MCF 10A (cell line): ENCODE results near the gene LPIN3. TPM values are rescaled to one million over a fixed set of nuclear protein-coding genes. Genes with fewer than 3 reads are reported as not detected.

ENCODE experiments used
- BruUV-seq: library from RNA; stranded (reverse); fragments of 400-500 nt; replicated peaks from 2 replicates; lab custom pipeline; 2021; lab: Mats Ljungman, UMichigan
- CTCF ChIA-PET: fragments of 300-600 bp; sonication (Branson Sonifier 250); formaldehyde crosslinking; extraction: SDS; loops from one replicate; lab custom pipeline; 2021; ENCODE audit warnings: antibody characterized with exemption, inconsistent platforms; lab: Yijun Ruan, JAX
- POLR2A ChIA-PET: fragments of 300-600, 350-650 bp; sonication (Branson Sonifier 250); formaldehyde crosslinking; extraction: SDS; loops from one replicate; lab custom pipeline; 2020; ENCODE audit warnings: antibody characterized with exemption, inconsistent platforms; lab: Yijun Ruan, JAX
- DNase-seq: peaks from one replicate; pipeline ENCODE4 v3.0.0-alpha.2; 2018; ENCODE audit not compliant: unreplicated experiment
- H3K27ac Mint-ChIP-seq: one replicate; pipeline ENCODE4 v1.8.0; 2022; ENCODE audit warnings: mild to moderate bottlenecking, low read depth, mixed read lengths; ENCODE audit not compliant: unreplicated experiment
- H3K27me3 Mint-ChIP-seq: one replicate; pipeline ENCODE4 v1.8.0; 2022; ENCODE audit warnings: mixed read lengths; ENCODE audit not compliant: insufficient read depth, unreplicated experiment
- H3K36me3 Mint-ChIP-seq: one replicate; pipeline ENCODE4 v1.8.0; 2022; ENCODE audit warnings: mild to moderate bottlenecking, moderate library complexity, mixed read lengths; ENCODE audit not compliant: insufficient read depth, unreplicated experiment
- H3K4me1 Mint-ChIP-seq: one replicate; pipeline ENCODE4 v1.8.0; 2022; ENCODE audit warnings: mixed read lengths; ENCODE audit not compliant: insufficient read depth, unreplicated experiment
- H3K4me3 Mint-ChIP-seq: one replicate; pipeline ENCODE4 v1.8.0; 2022; ENCODE audit warnings: mild to moderate bottlenecking, moderate library complexity, mixed read lengths; ENCODE audit not compliant: unreplicated experiment
- H3K9me3 Mint-ChIP-seq: one replicate; pipeline ENCODE4 v1.8.0; 2022; ENCODE audit warnings: mixed read lengths; ENCODE audit not compliant: unreplicated experiment
- CTCF ChIP-seq: fragments of 200-600 bp; IDR thresholded peaks from one replicate; pipeline ENCODE4 v1.8.0; 2022; ENCODE audit warnings: antibody characterized with exemption, mild to moderate bottlenecking; ENCODE audit not compliant: unreplicated experiment
- intact Hi-C: fragments of 100-400 bp; cut with micrococcal nuclease; formaldehyde crosslinking; loops from 2 replicates; pipeline ENCODE4 v1.14.1; 2022
- total RNA-seq: library from RNA; stranded (reverse); gene quantifications from 2 replicates; pipeline ENCODE4 v1.2.3, GENCODE V29; 2022

Gene LPIN3
- total RNA-seq, 1 experiment from 2014 or later, result 16.5 TPM

GRCh38 chr20:41350408-41350962, 9.9 kb downstream of the LPIN3 start:
- no peak for TF ChIP-seq CTCF
- Mint-ChIP-seq H3K36me3 (peaks cover 28% of the 10 kb centered on the region), H3K4me1 (no peaks in the 10 kb centered on the region), H3K9me3 (no peaks in the 10 kb centered on the region), H3K4me3 (no peak overlapping the region), H3K27me3 (no peaks in the 10 kb centered on the region), H3K27ac (no peak overlapping the region)
- CTCF ChIA-PET, result interaction anchor here (0.6 to 3.3 kb wide), 7 partner anchors 10 to 455 kb away, joined by 3 to 20 read pairs (median 5); partner anchors contain the start of gene LPIN3
- DNase-seq, result no peak
- POLR2A ChIA-PET, result interaction anchor here (0.9 to 1.4 kb wide), 3 partner anchors 8 to 118 kb away, joined by 3 to 4 read pairs (median 3); partner anchors contain the start of gene LPIN3
- BruUV-seq, result no TSS peak
- intact Hi-C loops, result no loop called here

GRCh38 chr20:41352106-41352505, 11.5 kb downstream of the LPIN3 start:
- intact Hi-C loops, result no loop called here
- no peak overlapping the region for H3K27ac Mint-ChIP-seq
- no peaks in the 10 kb centered on the region for H3K27me3 Mint-ChIP-seq
- peaks cover 31% of the 10 kb centered on the region for H3K36me3 Mint-ChIP-seq
- no TSS peak for BruUV-seq
- DNase-seq, result no peak
- no peak overlapping the region for H3K4me3 Mint-ChIP-seq
- H3K4me1 Mint-ChIP-seq, result no peaks in the 10 kb centered on the region
- H3K9me3 Mint-ChIP-seq, result no peaks in the 10 kb centered on the region
- ChIA-PET CTCF (interaction anchor here (1.9 to 2.7 kb wide), 2 partner anchors 59 to 179 kb away, joined by 6 to 10 read pairs; no protein-coding TSS in a partner anchor), POLR2A (no interaction called here)
- no peak for TF ChIP-seq CTCF

- POLR2A ChIA-PET, result no interaction called here
- BruUV-seq, result no TSS peak
Measured at GRCh38 chr20:41352666-41353065, 12.0 kb downstream of the LPIN3 start.

GRCh38 chr20:41353530-41353929, 12.9 kb downstream of the LPIN3 start:
- Mint-ChIP-seq H3K9me3 (no peaks in the 10 kb centered on the region), H3K27ac (no peak overlapping the region), H3K4me1 (no peaks in the 10 kb centered on the region), H3K4me3 (no peak overlapping the region), H3K27me3 (no peaks in the 10 kb centered on the region), H3K36me3 (peaks cover 30% of the 10 kb centered on the region)
- intact Hi-C loops, result no loop called here
- DNase-seq, result no peak
- ChIA-PET CTCF (interaction anchor here (1.0 kb wide), 1 partner anchor 13 kb away, joined by 3 read pairs; no protein-coding TSS in a partner anchor), POLR2A (no interaction called here)
- BruUV-seq, result no TSS peak
- TF ChIP-seq CTCF, result no peak

More at GRCh38 chr20:41352666-41353065, 12.0 kb downstream of the LPIN3 start:
- intact Hi-C loops, result no loop called here
- no peak for DNase-seq
- no peaks in the 10 kb centered on the region for H3K9me3 Mint-ChIP-seq
- H3K27ac Mint-ChIP-seq, result no peak overlapping the region
- peaks cover 28% of the 10 kb centered on the region for H3K36me3 Mint-ChIP-seq
- TF ChIP-seq CTCF, result no peak
- no peaks in the 10 kb centered on the region for H3K27me3 Mint-ChIP-seq
- H3K4me1 Mint-ChIP-seq, result no peaks in the 10 kb centered on the region
- H3K4me3 Mint-ChIP-seq, result no peak overlapping the region
- CTCF ChIA-PET, result interaction anchor here (0.7 to 1.0 kb wide), 2 partner anchors 12 to 1746 kb away, joined by 3 to 4 read pairs; no protein-coding TSS in a partner anchor
